Upper lobe of left lung (tissue), 4 donors: ENCODE measurements around the gene DRC1.

Experiments
- POLR2A ChIP-seq, 4 donors: fragments of 450-650 bp; IDR thresholded peaks; one replicate each; pipeline ENCODE4 v1.5.1; 2016 to 2017; ENCODE audit warnings: antibody characterized with exemption in 4 of 4, mild to moderate bottlenecking in 2 of 4
- TF ChIP-seq, protein P1 (sequence below), 6 experiments: fragments of 450-650 bp in 4 of 6; fragments of 200-600 bp in 2 of 6; sonication (generic) in 2 of 6; IDR thresholded peaks; one replicate each; pipeline ENCODE4 v1.5.1; 2016 to 2019; ENCODE audit warnings: antibody characterized with exemption in 6 of 6

DNA sequence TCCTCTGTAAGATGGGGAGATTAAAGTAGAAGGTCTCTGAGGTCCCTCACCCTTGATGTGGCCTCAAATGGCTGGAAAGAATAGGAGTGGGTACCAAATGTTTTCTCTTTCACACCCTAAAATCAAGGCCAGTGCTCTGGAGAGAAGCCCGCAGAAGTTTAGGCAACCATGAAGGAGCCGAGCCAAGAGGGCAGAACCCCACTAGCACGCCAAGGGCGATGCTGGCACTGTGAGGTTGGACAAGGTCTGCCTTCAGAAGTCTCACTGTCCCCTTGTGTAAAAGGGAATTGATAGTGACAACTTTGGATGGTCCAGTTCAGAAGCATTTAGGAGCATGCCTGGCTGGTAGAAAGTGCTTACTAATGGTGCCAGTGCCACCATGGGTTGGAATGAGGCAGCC, 92.5 kb downstream of the DRC1 start:
- TF ChIP-seq, protein P1, sequence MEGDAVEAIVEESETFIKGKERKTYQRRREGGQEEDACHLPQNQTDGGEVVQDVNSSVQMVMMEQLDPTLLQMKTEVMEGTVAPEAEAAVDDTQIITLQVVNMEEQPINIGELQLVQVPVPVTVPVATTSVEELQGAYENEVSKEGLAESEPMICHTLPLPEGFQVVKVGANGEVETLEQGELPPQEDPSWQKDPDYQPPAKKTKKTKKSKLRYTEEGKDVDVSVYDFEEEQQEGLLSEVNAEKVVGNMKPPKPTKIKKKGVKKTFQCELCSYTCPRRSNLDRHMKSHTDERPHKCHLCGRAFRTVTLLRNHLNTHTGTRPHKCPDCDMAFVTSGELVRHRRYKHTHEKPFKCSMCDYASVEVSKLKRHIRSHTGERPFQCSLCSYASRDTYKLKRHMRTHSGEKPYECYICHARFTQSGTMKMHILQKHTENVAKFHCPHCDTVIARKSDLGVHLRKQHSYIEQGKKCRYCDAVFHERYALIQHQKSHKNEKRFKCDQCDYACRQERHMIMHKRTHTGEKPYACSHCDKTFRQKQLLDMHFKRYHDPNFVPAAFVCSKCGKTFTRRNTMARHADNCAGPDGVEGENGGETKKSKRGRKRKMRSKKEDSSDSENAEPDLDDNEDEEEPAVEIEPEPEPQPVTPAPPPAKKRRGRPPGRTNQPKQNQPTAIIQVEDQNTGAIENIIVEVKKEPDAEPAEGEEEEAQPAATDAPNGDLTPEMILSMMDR (IDR thresholded peaks at IDR 0.05) = no peak
- TF ChIP-seq POLR2A (IDR thresholded peaks at IDR 0.05) = no peak
